CD14-positive monocyte (primary cell): ENCODE measurements around the gene C17orf107. TPM values are rescaled to one million over a fixed set of nuclear protein-coding genes. Genes with fewer than 3 reads are reported as not detected.

ENCODE experiments used
- DNase-seq, 3 donors: peaks; one replicate each; pipeline ENCODE4 v3.0.0-alpha.2; 2011 to 2022
- H2AFZ ChIP-seq: 2 replicates; pipeline ENCODE4 v1.6.0; 2012; ENCODE audit warnings: mild to moderate bottlenecking, low read depth, low read length, inconsistent platforms; ENCODE audit not compliant: insufficient read depth, poor library complexity, severe bottlenecking
- H3K27ac ChIP-seq, 2 donors: 1 replicate in 1 of 2; 2 replicates in 1 of 2; pipeline ENCODE4 v1.5.1; 2012 to 2013; ENCODE audit warnings: low read length in 2 of 2, control low read depth in 1 of 2, inconsistent platforms in 1 of 2, low read depth in 1 of 2, mild to moderate bottlenecking in 1 of 2
- H3K27me3 ChIP-seq, 2 donors: one replicate each; pipeline versions ENCODE4 v1.6.0 to v1.6.1; 2011 to 2013; ENCODE audit warnings: low read length in 2 of 2; ENCODE audit not compliant: control insufficient read depth in 2 of 2, insufficient read depth in 2 of 2
- H3K36me3 ChIP-seq, 2 donors: replicated peaks in 1 of 2; 1 replicate in 1 of 2; 2 replicates in 1 of 2; pipeline versions ENCODE4 v1.5.1 to v1.6.1; 2012 to 2013; ENCODE audit warnings: low read length in 2 of 2, control low read depth in 1 of 2, inconsistent platforms in 1 of 2, mild to moderate bottlenecking in 1 of 2; ENCODE audit not compliant: insufficient read depth in 2 of 2, control insufficient read depth in 1 of 2
- H3K4me1 ChIP-seq, 2 donors: 1 replicate in 1 of 2; 2 replicates in 1 of 2; pipeline versions ENCODE4 v1.5.1 to v1.6.1; 2012 to 2013; ENCODE audit warnings: low read length in 2 of 2, control low read depth in 1 of 2, inconsistent platforms in 1 of 2, mild to moderate bottlenecking in 1 of 2, moderate library complexity in 1 of 2; ENCODE audit not compliant: insufficient read depth in 2 of 2, control insufficient read depth in 1 of 2
- H3K4me2 ChIP-seq: replicated peaks from 2 replicates; pipeline ENCODE3; 2012; ENCODE audit warnings: low read length, moderate library complexity, mild to moderate bottlenecking; ENCODE audit not compliant: poor library complexity, severe bottlenecking; ENCODE audit errors: extremely low read depth
- H3K4me3 ChIP-seq, 3 experiments: fragments of 200-600 bp in 1 of 3; sonication (generic) in 1 of 3; replicated peaks in 1 of 3; 1 replicate in 2 of 3; 2 replicates in 1 of 3; pipeline ENCODE4 v1.5.1; 2011 to 2013; ENCODE audit warnings: low read length in 3 of 3, mild to moderate bottlenecking in 3 of 3, control low read depth in 2 of 3, low read depth in 2 of 3, inconsistent platforms in 1 of 3, moderate library complexity in 1 of 3
- H3K79me2 ChIP-seq: 2 replicates; pipeline ENCODE4 v1.6.0; 2012; ENCODE audit warnings: mild to moderate bottlenecking, control low read depth, inconsistent platforms, low read length, moderate library complexity; ENCODE audit not compliant: insufficient read depth
- H3K9ac ChIP-seq: 2 replicates; pipeline ENCODE4 v1.6.0; 2017; ENCODE audit warnings: low read length, mild to moderate bottlenecking; ENCODE audit not compliant: insufficient read depth, poor library complexity, severe bottlenecking
- H3K9me3 ChIP-seq, 2 donors: replicated peaks in 1 of 2; 1 replicate in 1 of 2; 2 replicates in 1 of 2; pipeline versions ENCODE4 v1.5.1 to v1.6.1; 2012 to 2013; ENCODE audit warnings: low read length in 2 of 2, control low read depth in 1 of 2; ENCODE audit not compliant: control insufficient read depth in 1 of 2, insufficient read depth in 1 of 2
- H4K20me1 ChIP-seq: 2 replicates; pipeline ENCODE4 v1.6.0; 2012; ENCODE audit warnings: mild to moderate bottlenecking, low read length, control low read depth, moderate library complexity; ENCODE audit not compliant: insufficient read depth
- H3K27ac Mint-ChIP-seq, 7 donors: one replicate each; pipeline ENCODE4 v1.8.0; 2020; ENCODE audit warnings: mild to moderate bottlenecking in 7 of 7, mixed read lengths in 7 of 7, moderate library complexity in 6 of 7, inconsistent platforms in 2 of 7
- H3K27me3 Mint-ChIP-seq, 3 donors: one replicate each; pipeline ENCODE4 v1.8.0; 2021 to 2022; ENCODE audit warnings: low read depth in 3 of 3, mild to moderate bottlenecking in 3 of 3, mixed read lengths in 3 of 3, moderate library complexity in 3 of 3, inconsistent platforms in 1 of 3
- H3K36me3 Mint-ChIP-seq, 2 donors: one replicate each; pipeline ENCODE4 v1.8.0; 2020; ENCODE audit warnings: mixed read lengths in 2 of 2, inconsistent platforms in 1 of 2, mild to moderate bottlenecking in 1 of 2
- H3K4me1 Mint-ChIP-seq: one replicate; pipeline ENCODE4 v1.8.0; 2020; ENCODE audit warnings: mild to moderate bottlenecking, mixed read lengths
- H3K4me3 Mint-ChIP-seq, 2 donors: one replicate each; pipeline ENCODE4 v1.8.0; 2020; ENCODE audit warnings: mild to moderate bottlenecking in 2 of 2, mixed read lengths in 2 of 2, moderate library complexity in 1 of 2
- H3K9me3 Mint-ChIP-seq, 7 donors: one replicate each; pipeline ENCODE4 v1.8.0; 2020 to 2022; ENCODE audit warnings: mixed read lengths in 7 of 7, mild to moderate bottlenecking in 6 of 7, moderate library complexity in 6 of 7, inconsistent platforms in 2 of 7
- CTCF ChIP-seq: fragments of 200-600 bp; IDR thresholded peaks from one replicate; pipeline ENCODE4 v1.8.0; 2022; ENCODE audit warnings: antibody characterized with exemption, mild to moderate bottlenecking
- WGBS: methylation state at CpG from one replicate; pipeline ENCODE4 v1.1.5; 2013; ENCODE audit warnings: missing lambda C conversion rate; ENCODE audit not compliant: insufficient coverage; 5-methylcytosine and 5-hydroxymethylcytosine counted together
- intact Hi-C, 2 donors: fragments of 100-400 bp; cut with micrococcal nuclease; formaldehyde crosslinking; loops; one replicate each; pipeline versions ENCODE4 v1.15.0 to v1.15.1; 2023
- polyA plus RNA-seq, 3 donors: library from polyadenylated mRNA; depleted of rRNA in 1 of 3; unstranded in 2 of 3; stranded (reverse) in 1 of 3; fragments of 300-500 nt in 2 of 3; fragments of >200 nt in 1 of 3; fragmentation: Illumina TruSeq in 2 of 3; gene quantifications; 1 replicate in 2 of 3; 2 replicates in 1 of 3; pipeline ENCODE4 v1.2.3, GENCODE V29; 2012 to 2021

The C17orf107 gene
- polyA plus RNA-seq, 3 donors = 1.9 to 5.1 (median 4.2) TPM

DNA sequence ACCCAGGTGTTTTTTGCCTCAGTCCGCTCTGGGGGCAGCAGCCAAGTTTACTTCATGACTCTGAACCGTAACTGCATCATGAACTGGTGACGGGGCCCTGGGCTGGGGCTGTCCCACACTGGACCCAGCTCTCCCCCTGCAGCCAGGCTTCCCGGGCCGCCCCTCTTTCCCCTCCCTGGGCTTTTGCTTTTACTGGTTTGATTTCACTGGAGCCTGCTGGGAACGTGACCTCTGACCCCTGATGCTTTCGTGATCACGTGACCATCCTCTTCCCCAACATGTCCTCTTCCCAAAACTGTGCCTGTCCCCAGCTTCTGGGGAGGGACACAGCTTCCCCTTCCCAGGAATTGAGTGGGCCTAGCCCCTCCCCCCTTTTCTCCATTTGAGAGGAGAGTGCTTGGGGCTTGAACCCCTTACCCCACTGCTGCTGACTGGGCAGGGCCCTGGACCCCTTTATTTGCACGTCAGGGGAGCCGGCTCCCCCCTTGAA lies 2.1 kb upstream of the C17orf107 start:
- H3K27me3 ChIP-seq = peaks cover 0 to 26% of the 10 kb centered on the region in 2 donors
- Mint-ChIP-seq H3K9me3 (peaks cover 0 to 12% (median 4%) of the 10 kb centered on the region in 7 donors), H3K4me3 (no peak overlapping the region), H3K27me3 (peaks cover 31 to 42% (median 35%) of the 10 kb centered on the region in 3 donors), H3K36me3 (peaks cover 59 to 60% of the 10 kb centered on the region in 2 donors), H3K27ac (peak overlapping the region in 2 of 7 donors; percentile 30 to 73), H3K4me1 (peaks cover 30% of the 10 kb centered on the region)
- peak in 1 of 3 donors; percentile 15 for DNase-seq
- no peak overlapping the region for H3K4me3 ChIP-seq
- no peaks in the 10 kb centered on the region for H3K9me3 ChIP-seq
- TF ChIP-seq CTCF = no peak
- no peak overlapping the region for H2AFZ ChIP-seq
- H3K27ac ChIP-seq = no peak overlapping the region
- 92% methylated on average over 8 of the region's 10 CpGs for WGBS
- H3K9ac ChIP-seq = no peak overlapping the region
- intact Hi-C loops = no loop called here
- H3K36me3 ChIP-seq = peaks cover 53 to 55% of the 10 kb centered on the region in 2 donors
- H3K4me2 ChIP-seq = no peak overlapping the region
- H3K4me1 ChIP-seq = peaks cover 34 to 38% of the 10 kb centered on the region in 2 donors
- H4K20me1 ChIP-seq = no peaks in the 10 kb centered on the region
- no peaks in the 10 kb centered on the region for H3K79me2 ChIP-seq

DNA sequence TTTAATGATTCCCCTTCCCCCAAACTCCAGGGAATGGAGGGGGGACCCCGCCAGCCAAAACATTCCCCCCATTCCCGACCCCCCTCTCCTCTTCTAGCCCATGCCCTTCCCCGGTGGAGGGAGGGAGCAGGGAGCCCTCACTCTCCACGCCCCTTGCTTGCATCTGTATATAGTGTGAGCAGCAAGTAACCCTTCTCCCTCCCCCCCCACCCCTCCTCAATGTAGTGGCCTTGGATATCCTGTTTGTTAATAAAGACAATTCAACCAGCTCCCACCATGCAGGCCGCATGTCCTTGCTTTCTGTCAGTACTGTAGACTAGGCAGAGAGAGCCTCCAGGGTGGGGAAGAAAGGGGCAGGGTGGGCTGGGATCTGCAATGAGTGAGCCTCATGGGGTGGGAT lies 1.6 kb upstream of the C17orf107 start:
- Histone ChIP-seq H2AFZ (no peak overlapping the region), H3K4me1 (peaks cover 39 to 43% of the 10 kb centered on the region in 2 donors), H3K79me2 (no peaks in the 10 kb centered on the region), H3K4me3 (no peak overlapping the region), H3K9ac (no peak overlapping the region), H3K27me3 (peaks cover 0 to 26% of the 10 kb centered on the region in 2 donors), H4K20me1 (no peaks in the 10 kb centered on the region), H3K4me2 (no peak overlapping the region), H3K36me3 (peaks cover 48 to 50% of the 10 kb centered on the region in 2 donors), H3K9me3 (no peaks in the 10 kb centered on the region), H3K27ac (no peak overlapping the region)
- peaks cover 36% of the 10 kb centered on the region for H3K4me1 Mint-ChIP-seq
- H3K27me3 Mint-ChIP-seq = peaks cover 35 to 48% (median 39%) of the 10 kb centered on the region in 3 donors
- H3K4me3 Mint-ChIP-seq = peak overlapping the region in 1 of 2 donors; percentile 91
- TF ChIP-seq CTCF = no peak
- DNase-seq = peak in 1 of 3 donors; percentile 3
- WGBS = no CpG with 5 or more reads among the region's 5 CpGs
- H3K27ac Mint-ChIP-seq = peak overlapping the region in 3 of 7 donors; percentile 20 to 92 (median 84)
- H3K36me3 Mint-ChIP-seq = peaks cover 55 to 56% of the 10 kb centered on the region in 2 donors
- intact Hi-C loops = no loop called here
- peaks cover 0 to 12% (median 4%) of the 10 kb centered on the region in 7 donors for H3K9me3 Mint-ChIP-seq
